GM18867 (cell line): ENCODE measurements around the gene GCHFR.

Experiments
- ATAC-seq: cut with Tn5 transposase; IDR thresholded peaks from one replicate; pipeline ENCODE4 v1.9.1; 2021; ENCODE audit warnings: mild to moderate bottlenecking, moderate library complexity; ENCODE audit not compliant: unreplicated experiment

Gene GCHFR

GRCh38 chr15:40763801-40764628 lies at the start of gene GCHFR:
Gene GCHFR (plus strand): TSS chr15:40764068. CDS start chr15:40764181, 113 bp downstream.
- ATAC-seq = peak; percentile 58

GRCh38 chr15:40714144-40714543 lies 49.7 kb upstream of the GCHFR start:
- ATAC-seq = no peak

GRCh38 chr15:40716165-40716564 lies 47.7 kb upstream of the GCHFR start:
- no peak for ATAC-seq

- ATAC-seq = no peak
These were observed 42.2 kb upstream of the GCHFR start for GRCh38 chr15:40721701-40722100.

GRCh38 chr15:40722354-40722753 lies 41.5 kb upstream of the GCHFR start:
- no peak for ATAC-seq

- no peak for ATAC-seq
These were observed 40.9 kb upstream of the GCHFR start for GRCh38 chr15:40722934-40723333.

- ATAC-seq = no peak
These were observed 39.9 kb upstream of the GCHFR start for GRCh38 chr15:40723919-40724318.

- ATAC-seq = no peak
These were observed 32.8 kb upstream of the GCHFR start for GRCh38 chr15:40731034-40731433.

GRCh38 chr15:40736575-40736974 lies 27.3 kb upstream of the GCHFR start:
- ATAC-seq = no peak

- ATAC-seq = no peak
These were observed 26.8 kb upstream of the GCHFR start for GRCh38 chr15:40737048-40737447.

- no peak for ATAC-seq
These were observed 24.8 kb upstream of the GCHFR start for GRCh38 chr15:40739047-40739446.

- ATAC-seq = no peak
These were observed 24.0 kb upstream of the GCHFR start for GRCh38 chr15:40739854-40740253.

GRCh38 chr15:40743485-40743901 lies 20.4 kb upstream of the GCHFR start:
- no peak for ATAC-seq

- no peak for ATAC-seq
These were observed 19.7 kb upstream of the GCHFR start for GRCh38 chr15:40743921-40744814.

GRCh38 chr15:40744815-40745152 lies 19.1 kb upstream of the GCHFR start:
- ATAC-seq = no peak

- ATAC-seq = no peak
These were observed 16.9 kb upstream of the GCHFR start for GRCh38 chr15:40746916-40747418.

- ATAC-seq = no peak
These were observed 15.9 kb upstream of the GCHFR start for GRCh38 chr15:40747685-40748631.

- no peak for ATAC-seq
These were observed 14.7 kb upstream of the GCHFR start for GRCh38 chr15:40749151-40749630.

- no peak for ATAC-seq
These were observed 13.0 kb upstream of the GCHFR start for GRCh38 chr15:40750885-40751284.

GRCh38 chr15:40751745-40752144 lies 12.1 kb upstream of the GCHFR start:
- ATAC-seq = no peak

- peak; percentile 14 for ATAC-seq
These were observed 9.3 kb upstream of the GCHFR start for GRCh38 chr15:40754574-40754882.
